Parathyroid adenoma (tissue), 2 donors: Measurements from ENCODE around the gene VDR.

Experiments
- H2AFZ ChIP-seq: fragments of 300-600 bp; sonication (generic); one replicate; pipeline ENCODE4 v1.7.0; 2017; ENCODE audit warnings: antibody characterized with exemption, mild to moderate bottlenecking
- H3K27ac ChIP-seq: fragments of 300-600 bp; sonication (generic); one replicate; pipeline ENCODE4 v1.7.0; 2017
- H3K27me3 ChIP-seq: fragments of 300-600 bp; sonication (generic); one replicate; pipeline ENCODE4 v1.7.0; 2017; ENCODE audit warnings: low read length; ENCODE audit not compliant: control insufficient read depth, insufficient read depth
- H3K36me3 ChIP-seq: fragments of 300-600 bp; sonication (generic); one replicate; pipeline ENCODE4 v1.7.0; 2017; ENCODE audit warnings: low read length; ENCODE audit not compliant: control insufficient read depth, insufficient read depth
- H3K4me1 ChIP-seq: fragments of 300-600 bp; sonication (generic); one replicate; pipeline ENCODE4 v1.7.0; 2017; ENCODE audit warnings: control low read depth
- H3K4me2 ChIP-seq: fragments of 300-600 bp; sonication (generic); one replicate; pipeline ENCODE4 v1.7.0; 2017; ENCODE audit warnings: low read length
- H3K4me3 ChIP-seq: fragments of 300-600 bp; sonication (generic); one replicate; pipeline ENCODE4 v1.7.0; 2017; ENCODE audit warnings: low read depth, low read length
- H3K79me2 ChIP-seq: fragments of 300-600 bp; sonication (generic); one replicate; pipeline ENCODE4 v1.7.0; 2017; ENCODE audit warnings: control low read depth
- H3K9ac ChIP-seq: fragments of 300-600 bp; sonication (generic); one replicate; pipeline ENCODE4 v1.7.0; 2017; ENCODE audit warnings: mild to moderate bottlenecking
- H3K9me3 ChIP-seq: fragments of 300-600 bp; sonication (generic); one replicate; pipeline ENCODE4 v1.7.0; 2017; ENCODE audit warnings: low read length; ENCODE audit not compliant: control insufficient read depth
- TF ChIP-seq, protein P1 (sequence below): fragments of 300-600 bp; sonication (generic); IDR thresholded peaks from one replicate; pipeline ENCODE4 v1.7.0; 2017; ENCODE audit warnings: antibody characterized with exemption, mild to moderate bottlenecking
- donor health status: primary hyperparathyroidism.

Gene VDR

DNA sequence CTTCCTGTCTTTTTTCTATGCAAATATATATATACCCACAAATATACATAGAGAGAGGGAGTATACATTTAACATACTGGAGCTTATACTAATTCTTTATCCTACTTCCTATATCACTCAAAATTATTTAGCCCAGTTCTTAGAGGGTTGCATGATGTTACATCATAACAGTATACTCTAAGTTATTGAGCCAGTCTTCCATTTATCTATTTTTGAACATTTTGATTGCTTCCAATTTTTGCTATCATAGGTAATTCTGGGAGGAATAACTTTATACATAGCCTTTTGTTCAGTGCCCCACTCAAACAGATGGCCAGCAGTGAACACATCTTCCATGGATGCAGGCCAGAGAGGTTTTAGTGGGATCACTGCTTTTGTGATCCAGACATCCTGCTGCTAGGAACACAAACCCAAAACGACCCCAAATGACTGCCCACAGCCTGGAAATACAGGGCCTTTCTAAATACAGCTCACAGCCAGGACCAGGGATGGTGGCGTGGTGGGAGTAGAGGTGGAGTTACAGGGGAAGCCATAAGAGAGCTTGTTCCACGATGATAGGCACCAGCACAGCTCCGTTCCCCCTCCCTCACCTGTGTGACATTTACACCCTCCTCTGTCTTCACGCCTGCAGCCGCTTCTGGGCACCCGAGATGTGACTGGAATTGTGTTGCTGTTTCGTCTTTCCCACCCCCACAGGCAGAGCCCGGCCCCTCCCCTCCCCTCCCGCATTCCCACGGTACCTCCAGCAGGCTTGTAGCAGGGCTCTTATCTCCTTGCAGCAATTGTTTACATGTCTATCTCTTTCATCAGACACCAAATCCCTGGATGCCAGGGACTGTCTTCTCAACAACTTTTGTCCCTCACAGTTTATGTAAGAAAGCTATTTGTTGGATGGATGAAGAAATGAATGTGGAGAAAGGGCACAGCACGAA lies 54.4 kb downstream of the VDR start:
- Histone ChIP-seq H3K27ac (peak overlapping the region; percentile 78), H3K4me3 (no peak overlapping the region), H3K9ac (no peak overlapping the region), H3K27me3 (no peaks in the 10 kb centered on the region), H3K4me1 (peaks cover 32% of the 10 kb centered on the region), H2AFZ (no peak overlapping the region), H3K79me2 (no peaks in the 10 kb centered on the region), H3K4me2 (peak overlapping the region; percentile 1), H3K36me3 (no peaks in the 10 kb centered on the region), H3K9me3 (no peaks in the 10 kb centered on the region)
- TF ChIP-seq, protein P1, sequence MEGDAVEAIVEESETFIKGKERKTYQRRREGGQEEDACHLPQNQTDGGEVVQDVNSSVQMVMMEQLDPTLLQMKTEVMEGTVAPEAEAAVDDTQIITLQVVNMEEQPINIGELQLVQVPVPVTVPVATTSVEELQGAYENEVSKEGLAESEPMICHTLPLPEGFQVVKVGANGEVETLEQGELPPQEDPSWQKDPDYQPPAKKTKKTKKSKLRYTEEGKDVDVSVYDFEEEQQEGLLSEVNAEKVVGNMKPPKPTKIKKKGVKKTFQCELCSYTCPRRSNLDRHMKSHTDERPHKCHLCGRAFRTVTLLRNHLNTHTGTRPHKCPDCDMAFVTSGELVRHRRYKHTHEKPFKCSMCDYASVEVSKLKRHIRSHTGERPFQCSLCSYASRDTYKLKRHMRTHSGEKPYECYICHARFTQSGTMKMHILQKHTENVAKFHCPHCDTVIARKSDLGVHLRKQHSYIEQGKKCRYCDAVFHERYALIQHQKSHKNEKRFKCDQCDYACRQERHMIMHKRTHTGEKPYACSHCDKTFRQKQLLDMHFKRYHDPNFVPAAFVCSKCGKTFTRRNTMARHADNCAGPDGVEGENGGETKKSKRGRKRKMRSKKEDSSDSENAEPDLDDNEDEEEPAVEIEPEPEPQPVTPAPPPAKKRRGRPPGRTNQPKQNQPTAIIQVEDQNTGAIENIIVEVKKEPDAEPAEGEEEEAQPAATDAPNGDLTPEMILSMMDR: no peak

DNA sequence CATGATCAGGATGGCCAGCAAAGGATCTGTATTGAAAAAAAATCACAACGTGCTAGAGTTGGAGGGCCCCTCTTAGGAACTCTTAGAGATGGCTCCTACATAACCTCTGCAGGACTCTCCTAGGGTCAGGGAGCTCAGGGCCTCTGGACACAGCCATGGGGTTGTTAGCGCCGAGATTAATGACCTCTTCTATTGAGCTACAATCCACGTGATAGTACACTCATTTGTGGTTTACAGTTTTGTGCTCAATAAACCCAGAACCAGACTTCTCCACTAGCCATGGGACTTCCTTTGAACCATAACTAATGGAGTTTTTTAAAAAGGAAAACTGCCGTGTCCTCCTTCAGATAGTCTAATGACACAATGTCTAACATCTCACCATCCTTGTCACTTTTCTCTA lies 55.5 kb downstream of the VDR start:
- Histone ChIP-seq H3K27ac (no peak overlapping the region), H3K9me3 (no peaks in the 10 kb centered on the region)

DNA sequence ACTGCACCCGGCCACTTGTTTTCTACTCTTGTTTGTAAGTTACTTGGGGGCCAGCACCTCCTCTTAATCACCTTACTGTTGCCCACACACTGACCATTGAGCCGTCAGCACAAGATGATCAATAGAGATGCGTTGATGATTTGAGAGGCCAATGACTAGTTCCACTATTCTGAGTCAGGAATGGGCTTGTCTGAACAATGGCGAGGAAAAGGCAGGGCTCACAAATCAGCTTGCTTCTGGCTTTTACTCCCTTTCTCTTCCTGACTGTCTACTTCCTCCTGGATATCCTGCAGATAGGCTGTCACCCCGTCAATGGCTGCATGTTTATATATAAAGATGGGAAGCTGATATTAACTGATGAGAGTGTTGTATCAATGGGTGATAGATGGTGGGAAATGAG lies 55.9 kb downstream of the VDR start:
- no peak overlapping the region for H2AFZ ChIP-seq
- H3K79me2 ChIP-seq: no peaks in the 10 kb centered on the region
- no peak overlapping the region for H3K27ac ChIP-seq
- H3K4me2 ChIP-seq: no peak overlapping the region
- no peaks in the 10 kb centered on the region for H3K9me3 ChIP-seq
- TF ChIP-seq, protein P1: no peak
- peaks cover 34% of the 10 kb centered on the region for H3K4me1 ChIP-seq
- H3K36me3 ChIP-seq: no peaks in the 10 kb centered on the region
- H3K9ac ChIP-seq: no peak overlapping the region
- no peak overlapping the region for H3K4me3 ChIP-seq
- H3K27me3 ChIP-seq: no peaks in the 10 kb centered on the region

More for the DNA sequence above, 55.5 kb downstream of the VDR start:
- H3K27me3 ChIP-seq: no peaks in the 10 kb centered on the region
- TF ChIP-seq, protein P1: no peak
- H3K36me3 ChIP-seq: no peaks in the 10 kb centered on the region
- no peak overlapping the region for H3K4me3 ChIP-seq
- H3K9ac ChIP-seq: no peak overlapping the region
- no peak overlapping the region for H3K4me2 ChIP-seq
- peaks cover 34% of the 10 kb centered on the region for H3K4me1 ChIP-seq
- no peaks in the 10 kb centered on the region for H3K79me2 ChIP-seq
- no peak overlapping the region for H2AFZ ChIP-seq

DNA sequence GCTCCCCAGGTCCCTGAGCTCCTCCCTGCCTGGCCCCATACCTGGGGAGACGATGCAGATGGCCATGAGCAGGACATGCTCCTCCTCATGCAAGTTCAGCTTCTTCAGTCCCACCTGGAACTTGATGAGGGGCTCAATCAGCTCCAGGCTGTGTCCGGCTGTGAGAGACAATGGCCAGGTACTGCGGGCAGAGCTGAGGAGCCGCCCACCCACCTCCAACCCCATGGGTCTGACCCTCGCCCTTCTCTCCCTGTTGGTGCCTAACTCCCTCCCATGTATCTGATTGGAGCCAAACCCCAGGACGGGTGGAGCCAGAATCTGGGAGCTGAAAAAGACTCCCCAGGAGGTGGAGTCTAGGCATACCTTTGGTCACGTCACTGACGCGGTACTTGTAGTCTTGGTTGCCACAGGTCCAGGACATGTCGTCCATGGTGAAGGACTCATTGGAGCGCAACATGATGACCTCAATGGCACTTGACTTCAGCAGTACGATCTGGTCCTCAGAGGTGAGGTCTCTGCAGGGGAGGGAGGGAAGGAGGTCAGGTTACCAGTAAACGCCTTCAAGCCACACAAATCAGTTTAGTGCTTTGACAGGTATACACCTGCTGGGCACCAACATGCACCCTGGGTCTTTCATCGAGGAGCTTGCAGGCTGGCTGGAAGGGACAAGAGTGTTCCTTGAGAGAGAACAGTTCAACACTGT lies 58.3 kb downstream of the VDR start:
- Histone ChIP-seq H3K4me1 (peaks cover 18% of the 10 kb centered on the region), H3K4me3 (no peak overlapping the region), H3K9ac (no peak overlapping the region), H3K27ac (peak overlapping the region; percentile 10), H3K4me2 (no peak overlapping the region), H3K36me3 (no peaks in the 10 kb centered on the region), H3K79me2 (no peaks in the 10 kb centered on the region), H3K27me3 (no peaks in the 10 kb centered on the region), H3K9me3 (no peaks in the 10 kb centered on the region), H2AFZ (no peak overlapping the region)
- TF ChIP-seq, protein P1: no peak
